GM06990 (cell line): ENCODE results near the gene C10orf105.

Experiments
- DNase-seq: peaks from one replicate; pipeline ENCODE4 v3.0.0-alpha.2; 2011; ENCODE audit not compliant: insufficient read length; ENCODE audit errors: extremely low read depth
- H3K27me3 ChIP-seq: replicated peaks from 2 replicates; pipeline ENCODE4 v1.6.0; 2011; ENCODE audit warnings: low read length; ENCODE audit not compliant: control insufficient read depth, insufficient read depth
- H3K36me3 ChIP-seq: 2 replicates; pipeline ENCODE4 v1.5.1; 2011; ENCODE audit warnings: low read length; ENCODE audit not compliant: control insufficient read depth, insufficient read depth
- H3K4me3 ChIP-seq: replicated peaks from 2 replicates; pipeline ENCODE4 v1.5.1; 2011; ENCODE audit warnings: low read depth, mild to moderate bottlenecking, control low read depth, low read length
- TF ChIP-seq, protein P1 (sequence below): IDR thresholded peaks from 2 replicates; pipeline ENCODE4 v1.5.1; 2011; ENCODE audit warnings: low read length, control low read depth, mild to moderate bottlenecking, inconsistent platforms; ENCODE audit not compliant: insufficient read depth, poor library complexity, severe bottlenecking

The C10orf105 gene

DNA sequence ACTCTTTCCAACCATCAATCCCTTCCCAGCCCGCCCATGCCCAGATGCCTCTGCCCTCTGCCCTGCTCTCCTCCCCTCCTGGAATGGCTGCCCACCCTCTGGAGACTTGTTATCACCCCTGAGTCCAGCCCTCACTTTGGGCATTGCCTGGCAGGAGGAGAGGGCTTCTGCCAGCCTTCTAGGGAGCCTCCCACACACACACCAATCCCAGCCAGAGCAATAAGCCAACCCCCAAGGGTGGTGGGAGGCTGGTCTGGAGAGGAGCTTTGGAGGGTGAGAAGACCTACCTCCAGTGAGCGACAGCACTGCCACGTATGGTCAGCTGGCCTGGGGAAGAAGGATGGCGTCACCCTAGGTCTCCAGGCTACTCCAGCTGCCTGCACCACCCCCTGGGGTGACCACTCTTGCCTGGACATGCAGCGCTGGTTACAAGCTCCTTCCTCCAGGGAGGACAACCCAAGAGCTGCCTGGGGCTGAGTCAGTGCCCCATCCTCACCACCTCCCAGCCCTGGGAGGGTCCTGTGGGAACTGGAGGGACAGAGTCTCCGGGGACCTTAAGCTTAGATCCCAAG lies 8.4 kb downstream of the C10orf105 start:
- DNase-seq = no peak
- Histone ChIP-seq H3K4me3 (no peak overlapping the region), H3K36me3 (no peaks in the 10 kb centered on the region), H3K27me3 (no peaks in the 10 kb centered on the region)
- TF ChIP-seq, protein P1, sequence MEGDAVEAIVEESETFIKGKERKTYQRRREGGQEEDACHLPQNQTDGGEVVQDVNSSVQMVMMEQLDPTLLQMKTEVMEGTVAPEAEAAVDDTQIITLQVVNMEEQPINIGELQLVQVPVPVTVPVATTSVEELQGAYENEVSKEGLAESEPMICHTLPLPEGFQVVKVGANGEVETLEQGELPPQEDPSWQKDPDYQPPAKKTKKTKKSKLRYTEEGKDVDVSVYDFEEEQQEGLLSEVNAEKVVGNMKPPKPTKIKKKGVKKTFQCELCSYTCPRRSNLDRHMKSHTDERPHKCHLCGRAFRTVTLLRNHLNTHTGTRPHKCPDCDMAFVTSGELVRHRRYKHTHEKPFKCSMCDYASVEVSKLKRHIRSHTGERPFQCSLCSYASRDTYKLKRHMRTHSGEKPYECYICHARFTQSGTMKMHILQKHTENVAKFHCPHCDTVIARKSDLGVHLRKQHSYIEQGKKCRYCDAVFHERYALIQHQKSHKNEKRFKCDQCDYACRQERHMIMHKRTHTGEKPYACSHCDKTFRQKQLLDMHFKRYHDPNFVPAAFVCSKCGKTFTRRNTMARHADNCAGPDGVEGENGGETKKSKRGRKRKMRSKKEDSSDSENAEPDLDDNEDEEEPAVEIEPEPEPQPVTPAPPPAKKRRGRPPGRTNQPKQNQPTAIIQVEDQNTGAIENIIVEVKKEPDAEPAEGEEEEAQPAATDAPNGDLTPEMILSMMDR = no peak

- DNase-seq = no peak
- Histone ChIP-seq H3K4me3 (no peak overlapping the region), H3K27me3 (no peaks in the 10 kb centered on the region), H3K36me3 (no peaks in the 10 kb centered on the region)
- TF ChIP-seq, protein P1 = no peak
Measured at GRCh38 chr10:71710519-71710918, 9.1 kb downstream of the C10orf105 start.

DNA sequence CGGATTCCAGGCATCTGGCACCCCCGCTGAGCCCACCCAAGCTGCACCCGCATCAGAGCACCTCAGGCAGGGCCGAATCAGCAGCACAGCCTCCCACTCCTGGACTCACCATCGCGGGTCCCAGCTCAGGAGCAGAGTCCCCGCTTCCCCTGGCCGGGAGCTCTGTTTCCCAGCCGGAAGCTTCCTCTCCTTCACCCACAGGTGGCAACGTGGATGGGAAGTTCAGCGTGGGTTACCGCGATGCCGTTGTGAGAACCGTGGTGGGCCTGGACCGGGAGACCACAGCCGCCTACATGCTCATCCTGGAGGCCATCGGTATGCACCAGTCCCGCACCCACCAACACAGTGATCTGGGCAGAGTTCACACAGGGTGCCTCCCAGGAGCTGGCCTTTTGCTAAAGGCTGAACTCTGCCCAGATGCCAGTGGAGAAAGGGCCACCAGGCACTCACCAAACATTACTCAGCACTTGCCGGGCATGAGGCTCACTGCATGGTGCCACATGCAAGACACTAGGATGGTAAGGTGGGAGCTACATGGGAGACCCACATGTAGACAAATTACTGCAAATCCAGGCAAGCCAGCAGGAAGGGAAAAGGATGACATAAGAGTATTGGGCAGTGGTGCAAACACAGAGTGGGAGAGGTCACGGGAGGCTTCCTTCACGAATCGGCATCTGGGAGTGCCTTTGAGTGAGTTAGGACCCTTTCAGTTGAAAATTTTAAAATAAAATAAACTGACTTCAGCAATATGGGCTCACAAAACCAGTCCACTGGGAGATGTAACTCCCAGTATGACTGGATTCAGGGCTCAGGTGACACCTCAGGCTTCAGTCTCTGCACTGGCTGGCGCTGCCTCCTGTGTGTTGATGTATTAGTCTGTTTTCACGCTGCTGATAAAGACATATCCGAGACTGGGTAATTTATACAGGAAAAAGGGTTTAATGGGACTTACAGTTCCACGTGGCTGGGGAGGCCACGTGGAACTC lies 10.4 kb downstream of the C10orf105 start:
- DNase-seq = no peak
- H3K36me3 ChIP-seq = no peaks in the 10 kb centered on the region

GRCh38 chr10:71708301-71708703 lies 11.3 kb downstream of the C10orf105 start:
- TF ChIP-seq, protein P1 = peak; percentile 96
- Histone ChIP-seq H3K36me3 (no peaks in the 10 kb centered on the region), H3K4me3 (no peak overlapping the region), H3K27me3 (no peaks in the 10 kb centered on the region)
- DNase-seq = peak; percentile 59

More for the DNA sequence above, 10.4 kb downstream of the C10orf105 start:
- H3K27me3 ChIP-seq = no peaks in the 10 kb centered on the region
- H3K4me3 ChIP-seq = no peak overlapping the region
- TF ChIP-seq, protein P1 = no peak

DNA sequence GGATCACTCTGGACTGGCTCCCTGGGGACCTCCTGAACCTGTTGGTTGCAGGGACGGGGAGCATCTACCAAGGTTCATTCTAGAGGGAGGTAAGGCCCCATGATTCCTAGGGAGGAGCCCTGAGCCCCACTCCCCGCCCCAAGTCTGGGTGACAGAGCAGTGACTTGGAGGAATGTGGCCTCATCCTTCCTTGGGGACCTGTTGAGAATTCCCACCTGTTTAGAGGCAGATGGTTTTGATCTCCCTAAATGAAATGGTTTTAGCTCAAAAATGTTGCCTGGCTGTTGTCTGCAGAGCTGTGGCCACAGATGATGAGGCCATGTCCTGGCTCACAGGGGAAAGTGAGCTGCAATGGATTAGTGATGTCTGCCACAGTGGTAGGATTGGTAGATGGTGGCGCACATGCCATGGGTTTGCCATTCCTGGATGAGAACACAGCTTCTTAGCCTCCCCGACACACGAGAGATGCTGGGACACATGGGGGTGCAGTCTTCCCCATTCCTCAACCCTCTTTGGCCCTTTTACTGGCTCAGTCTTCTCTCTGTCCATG lies 12.3 kb downstream of the C10orf105 start:
- no peaks in the 10 kb centered on the region for H3K27me3 ChIP-seq
- no peak overlapping the region for H3K4me3 ChIP-seq
- DNase-seq = no peak
- TF ChIP-seq, protein P1 = no peak
- H3K36me3 ChIP-seq = no peaks in the 10 kb centered on the region
